HepG2 (cell line): Measurements from ENCODE around the gene MATN1.

Experiments
- GATAD2A ChIP-seq: IDR thresholded peaks from 2 replicates; pipeline ENCODE4 v1.6.1; 2016
- HDAC2 ChIP-seq: sonication (generic); formaldehyde crosslinking; IDR thresholded peaks from 2 replicates; pipeline ENCODE4 v1.4.0; 2020; ENCODE audit warnings: missing genetic modification reagents
- HOMEZ ChIP-seq: IDR thresholded peaks from 2 replicates; pipeline ENCODE4 v1.6.1; 2016; ENCODE audit warnings: low read depth
- ZNF639 ChIP-seq: conservative IDR thresholded peaks from 2 replicates; pipeline ENCODE4 v1.6.1; 2018; ENCODE audit warnings: missing genetic modification reagents

- TF ChIP-seq ZNF639 (CRISPR knock-in tag), result no peak
- no peak for TF ChIP-seq HDAC2 (CRISPR knock-in tag)
- no peak for TF ChIP-seq HOMEZ (CRISPR knock-in tag)
- no peak for TF ChIP-seq GATAD2A (CRISPR knock-in tag)
These were observed 20.6 kb downstream of the MATN1 start for GRCh38 chr1:30702823-30703222.
